HepG2 (cell line): ENCODE data around the gene RPS6KC1. TPM values are rescaled to one million over a fixed set of nuclear protein-coding genes. Genes with fewer than 3 reads are reported as not detected.

Experiments used
- CENPT ChIP-seq: sonication (generic); formaldehyde crosslinking; IDR thresholded peaks from 2 replicates; pipeline ENCODE4 v1.8.0; 2022; ENCODE audit warnings: low read depth, mild to moderate bottlenecking, moderate library complexity, missing genetic modification reagents
- HNRNPH1 ChIP-seq: fragments of 200-400 bp; formaldehyde crosslinking; optimal IDR thresholded peaks from 2 replicates; pipeline ENCODE3; 2017; ENCODE audit warnings: mild to moderate bottlenecking, low read depth, low read length
- IRF1 ChIP-seq: sonication (generic); formaldehyde crosslinking; IDR thresholded peaks from 2 replicates; pipeline ENCODE4 v1.4.0; 2020; ENCODE audit warnings: low read depth, mild to moderate bottlenecking, missing genetic modification reagents
- JUN ChIP-seq: sonication (generic); formaldehyde crosslinking; IDR thresholded peaks from 2 replicates; pipeline ENCODE4 v1.4.0; 2020; ENCODE audit warnings: mild to moderate bottlenecking, missing genetic modification reagents
- KLF16 ChIP-seq, 2 experiments: sonication (generic) in 1 of 2; formaldehyde crosslinking in 1 of 2; IDR thresholded peaks; 2 replicates each; pipeline versions ENCODE4 v1.6.1 to v1.8.0; 2016 to 2023; ENCODE audit warnings: missing genetic modification reagents in 2 of 2, missing compliant biosample characterization in 1 of 2
- LCORL ChIP-seq, 2 experiments: fragments of 450-650 bp in 1 of 2; sonication (generic) in 1 of 2; formaldehyde crosslinking in 1 of 2; IDR thresholded peaks; 2 replicates each; pipeline versions ENCODE4 v1.5.0 to v1.6.1; 2017 to 2020; ENCODE audit warnings: antibody characterized with exemption in 1 of 2, missing genetic modification reagents in 1 of 2
- MTA1 ChIP-seq: sonication (generic); formaldehyde crosslinking; IDR thresholded peaks from 2 replicates; pipeline ENCODE4 v1.4.0; 2020; ENCODE audit warnings: missing genetic modification reagents, mild to moderate bottlenecking, borderline replicate concordance
- PTBP1 ChIP-seq: fragments of 200-400 bp; formaldehyde crosslinking; IDR thresholded peaks from 2 replicates; pipeline ENCODE4 v1.6.1; 2018; ENCODE audit warnings: low read length, low read depth; ENCODE audit not compliant: poor library complexity, severe bottlenecking
- SKIL ChIP-seq: sonication (generic); formaldehyde crosslinking; IDR thresholded peaks from 2 replicates; pipeline ENCODE4 v1.8.0; 2022; ENCODE audit warnings: missing genetic modification reagents, mild to moderate bottlenecking, moderate library complexity, borderline replicate concordance
- SP1 ChIP-seq, 2 experiments: fragments of 450-650 bp in 1 of 2; sonication (generic) in 1 of 2; formaldehyde crosslinking in 1 of 2; IDR thresholded peaks; 2 replicates each; pipeline versions ENCODE4 v1.4.0 to v1.6.1; 2016 to 2020; ENCODE audit warnings: missing genetic modification reagents in 1 of 2
- TRAFD1 ChIP-seq: sonication (generic); formaldehyde crosslinking; IDR thresholded peaks from 2 replicates; pipeline ENCODE4 v1.5.1; 2020; ENCODE audit warnings: missing genetic modification reagents, mild to moderate bottlenecking, borderline replicate concordance
- ZNF101 ChIP-seq: sonication (generic); formaldehyde crosslinking; IDR thresholded peaks from 2 replicates; pipeline ENCODE4 v1.4.0; 2020; ENCODE audit warnings: mild to moderate bottlenecking, low read depth, missing genetic modification reagents, borderline replicate concordance
- ZNF282 ChIP-seq: fragments of 450-650 bp; IDR thresholded peaks from 2 replicates; pipeline ENCODE4 v1.6.1; 2018; ENCODE audit not compliant: partially characterized antibody
- ZNF3 ChIP-seq: IDR thresholded peaks from 2 replicates; pipeline ENCODE4 v1.7.0; 2017; ENCODE audit warnings: inconsistent platforms
- ZNF329 ChIP-seq: sonication (generic); formaldehyde crosslinking; IDR thresholded peaks from 2 replicates; pipeline ENCODE4 v1.9.0; 2021; ENCODE audit warnings: low read depth, mild to moderate bottlenecking, missing genetic modification reagents
- ZNF503 ChIP-seq: sonication (generic); formaldehyde crosslinking; IDR thresholded peaks from 2 replicates; pipeline ENCODE4 v1.4.0; 2020; ENCODE audit warnings: missing genetic modification reagents
- ZNF577 ChIP-seq: sonication (generic); formaldehyde crosslinking; IDR thresholded peaks from 2 replicates; pipeline ENCODE4 v1.4.0; 2020; ENCODE audit warnings: mild to moderate bottlenecking, low read depth, missing genetic modification reagents, borderline replicate concordance
- ZNF790 ChIP-seq: sonication (generic); formaldehyde crosslinking; IDR thresholded peaks from 2 replicates; pipeline ENCODE4 v1.8.0; 2022; ENCODE audit warnings: missing genetic modification reagents, mild to moderate bottlenecking, borderline replicate concordance
- polyA plus RNA-seq, 8 experiments: library from polyadenylated mRNA; depleted of rRNA in 3 of 8; stranded (reverse) in 7 of 8; unstranded in 1 of 8; fragments of >200 nt; fragmentation: Illumina TruSeq in 4 of 8; extraction: Trizol in 4 of 8; gene quantifications; 2 replicates each; pipeline versions ENCODE4 v1.2.1 to v1.2.3, GENCODE V29; 2011 to 2016; ENCODE audit warnings: low read depth in 4 of 8, missing spikeins in 1 of 8, mixed read lengths in 1 of 8; ENCODE audit not compliant: insufficient read depth in 1 of 8
- total RNA-seq, 5 experiments: library from RNA; depleted of rRNA; stranded (reverse); fragments of >200 nt; fragmentation: Illumina TruSeq; extraction: Trizol; gene quantifications; 2 replicates each; pipeline ENCODE4 v1.2.3, GENCODE V29; 2016; ENCODE audit warnings: low read depth in 1 of 5

RPS6KC1 gene
- total and polyA plus RNA-seq, 2 of the 13 experiments (the other 11 are each of a cell fraction or from before 2014, with no cell fraction given), result 11.0 to 25.2 TPM

GRCh38 chr1:213015099-213016050 is 35.7 kb upstream of the RPS6KC1 start, which contains the start of gene ANGEL2 (continued):
- TF ChIP-seq IRF1 (CRISPR knock-in tag), result no peak
- no peak for TF ChIP-seq ZNF101 (CRISPR knock-in tag)
- TF ChIP-seq ZNF577, result no peak
- no peak for TF ChIP-seq ZNF329 (CRISPR knock-in tag)
- TF ChIP-seq CENPT (CRISPR knock-in tag), result no peak
- 0 out of 2 replicates have a peak, but pooled peaks have one; percentile 30 for TF ChIP-seq MTA1 (CRISPR knock-in tag)
- 0 out of 2 replicates have a peak, but pooled peaks have one; percentile 52 for TF ChIP-seq ZNF503 (CRISPR knock-in tag)
- no peak for TF ChIP-seq SKIL (CRISPR knock-in tag)
- TF ChIP-seq HNRNPH1, result no peak
- TF ChIP-seq JUN, result no peak
- no peak for TF ChIP-seq SP1 (IDR thresholded peaks at IDR 0.05)
- TF ChIP-seq SP1 (CRISPR knock-in tag; IDR thresholded peaks at IDR 0.05), result 0 out of 2 replicates have a peak, but pooled peaks have one; percentile 26
- TF ChIP-seq TRAFD1 (CRISPR knock-in tag), result peak; percentile 60; the same call in 1 of the 2 replicates
- TF ChIP-seq LCORL (IDR thresholded peaks at IDR 0.05), result no peak
- no peak for TF ChIP-seq LCORL (CRISPR knock-in tag; IDR thresholded peaks at IDR 0.05)
- no peak for TF ChIP-seq ZNF282
- TF ChIP-seq ZNF790, result peak; percentile 26; the same call in 1 of the 2 replicates
- TF ChIP-seq PTBP1, result no peak
- TF ChIP-seq KLF16 (CRISPR knock-in tag; IDR thresholded peaks at IDR 0.05), result peak in 1 of 2 experiments; percentile 67; a peak in 2 of 4 replicates
- no peak for TF ChIP-seq ZNF3 (CRISPR knock-in tag)
